Keratinocyte (primary cell): ENCODE results near the gene RBPJ. TPM values are rescaled to one million over a fixed set of nuclear protein-coding genes. Genes with fewer than 3 reads are reported as not detected.

Source experiments
- DNase-seq: peaks from one replicate; pipeline ENCODE4 v3.0.0-alpha.2; 2011; ENCODE audit warnings: low read depth, missing footprints, low spot score
- FAIRE-seq: peaks from 2 replicates; lab custom pipeline; 2011; peaks lifted over from hg19 to GRCh38; lab: Jason Lieb, UNC
- H2AFZ ChIP-seq: 2 replicates; pipeline ENCODE4 v1.6.0; 2012; ENCODE audit warnings: low read length, control low read depth, inconsistent platforms; ENCODE audit not compliant: control insufficient read depth
- H3K27ac ChIP-seq: 2 replicates; pipeline ENCODE4 v1.5.1; 2011; ENCODE audit warnings: low read length; ENCODE audit not compliant: control insufficient read depth, insufficient read depth
- H3K27me3 ChIP-seq: 3 replicates; pipeline ENCODE4 v1.6.0; 2011; ENCODE audit warnings: low read length; ENCODE audit not compliant: control insufficient read depth, insufficient read depth; ENCODE audit errors: extremely low read depth
- H3K36me3 ChIP-seq, 2 experiments: 2 replicates in 1 of 2; 3 replicates in 1 of 2; pipeline ENCODE4 v1.5.1; 2011; ENCODE audit warnings: low read length in 2 of 2, mild to moderate bottlenecking in 1 of 2; ENCODE audit not compliant: control insufficient read depth in 2 of 2, insufficient read depth in 2 of 2; ENCODE audit errors: extremely low read depth in 1 of 2
- H3K4me1 ChIP-seq: 3 replicates; pipeline ENCODE4 v1.5.1; 2011; ENCODE audit warnings: low read length; ENCODE audit not compliant: control insufficient read depth, insufficient read depth; ENCODE audit errors: extremely low read depth
- H3K4me2 ChIP-seq: 3 replicates; pipeline ENCODE4 v1.6.0; 2011; ENCODE audit warnings: low read depth, low read length; ENCODE audit not compliant: control insufficient read depth, insufficient read depth; ENCODE audit errors: extremely low read depth
- H3K4me3 ChIP-seq, 3 experiments: fragments of 200-600 bp in 1 of 3; sonication (generic) in 1 of 3; 2 replicates in 2 of 3; 3 replicates in 1 of 3; pipeline ENCODE4 v1.5.1; 2011 to 2016; ENCODE audit warnings: low read length in 3 of 3, mild to moderate bottlenecking in 3 of 3, control low read depth in 2 of 3, inconsistent platforms in 1 of 3, low read depth in 1 of 3, mixed read lengths in 1 of 3, mixed run types in 1 of 3, moderate library complexity in 1 of 3; ENCODE audit not compliant: control insufficient read depth in 2 of 3, insufficient read depth in 2 of 3; ENCODE audit errors: extremely low read depth in 1 of 3
- H3K79me2 ChIP-seq: 2 replicates; pipeline ENCODE4 v1.6.0; 2012; ENCODE audit warnings: low read length; ENCODE audit not compliant: control insufficient read depth, insufficient read depth
- H3K9ac ChIP-seq: 3 replicates; pipeline ENCODE4 v1.6.0; 2011; ENCODE audit warnings: low read length; ENCODE audit not compliant: control insufficient read depth, insufficient read depth; ENCODE audit errors: extremely low read depth
- H3K9me1 ChIP-seq: 3 replicates; pipeline ENCODE4 v1.6.0; 2011; ENCODE audit warnings: low read length; ENCODE audit not compliant: control insufficient read depth, insufficient read depth; ENCODE audit errors: extremely low read depth
- H3K9me3 ChIP-seq: 2 replicates; pipeline ENCODE4 v1.5.1; 2012; ENCODE audit warnings: low read depth, low read length; ENCODE audit not compliant: control insufficient read depth
- H4K20me1 ChIP-seq: 3 replicates; pipeline ENCODE4 v1.6.0; 2011; ENCODE audit warnings: low read length; ENCODE audit not compliant: control insufficient read depth, insufficient read depth; ENCODE audit errors: extremely low read depth
- EZH2 ChIP-seq: IDR thresholded peaks from one replicate; pipeline ENCODE4 v1.6.1; 2012; ENCODE audit warnings: inconsistent platforms, mild to moderate bottlenecking, low read length, moderate library complexity
- dilution Hi-C: fragments of 300-500 bp; cut with MboI; formaldehyde crosslinking; loops from one replicate; pipeline ENCODE4 v1.7.0; 2020; ENCODE audit warnings: low sequenced_read_pairs; ENCODE audit not compliant: extremely low pct_ligation_motif_present
- polyA plus RNA-seq, 5 experiments: library from polyadenylated mRNA; depleted of rRNA in 3 of 5; stranded (reverse) in 3 of 5; stranded (forward) in 1 of 5; unstranded in 1 of 5; fragments of >200 nt; gene quantifications; 1 replicate in 1 of 5; 2 replicates in 3 of 5; 3 replicates in 1 of 5; pipeline versions ENCODE4 v1.2.1 to v1.2.3, GENCODE V29; 2011 to 2012; ENCODE audit warnings: missing spikeins in 2 of 5, low read depth in 1 of 5, low replicate concordance in 1 of 5
- TF ChIP-seq, protein P1 (sequence below), 3 experiments: IDR thresholded peaks in 1 of 3; conservative IDR thresholded peaks in 1 of 3; optimal IDR thresholded peaks in 1 of 3; 2 replicates in 2 of 3; 3 replicates in 1 of 3; pipeline versions ENCODE3 to v1.5.1; 2011; ENCODE audit warnings: low read length in 3 of 3, mild to moderate bottlenecking in 3 of 3, moderate library complexity in 2 of 3, control low read depth in 1 of 3, inconsistent platforms in 1 of 3; ENCODE audit not compliant: insufficient read depth in 2 of 3; ENCODE audit errors: extremely low read depth in 1 of 3

The RBPJ gene
- polyA plus RNA-seq, 1 donor (not counting 4 experiments of a cell fraction or from before 2014, with no cell fraction given): 38.0 TPM

DNA sequence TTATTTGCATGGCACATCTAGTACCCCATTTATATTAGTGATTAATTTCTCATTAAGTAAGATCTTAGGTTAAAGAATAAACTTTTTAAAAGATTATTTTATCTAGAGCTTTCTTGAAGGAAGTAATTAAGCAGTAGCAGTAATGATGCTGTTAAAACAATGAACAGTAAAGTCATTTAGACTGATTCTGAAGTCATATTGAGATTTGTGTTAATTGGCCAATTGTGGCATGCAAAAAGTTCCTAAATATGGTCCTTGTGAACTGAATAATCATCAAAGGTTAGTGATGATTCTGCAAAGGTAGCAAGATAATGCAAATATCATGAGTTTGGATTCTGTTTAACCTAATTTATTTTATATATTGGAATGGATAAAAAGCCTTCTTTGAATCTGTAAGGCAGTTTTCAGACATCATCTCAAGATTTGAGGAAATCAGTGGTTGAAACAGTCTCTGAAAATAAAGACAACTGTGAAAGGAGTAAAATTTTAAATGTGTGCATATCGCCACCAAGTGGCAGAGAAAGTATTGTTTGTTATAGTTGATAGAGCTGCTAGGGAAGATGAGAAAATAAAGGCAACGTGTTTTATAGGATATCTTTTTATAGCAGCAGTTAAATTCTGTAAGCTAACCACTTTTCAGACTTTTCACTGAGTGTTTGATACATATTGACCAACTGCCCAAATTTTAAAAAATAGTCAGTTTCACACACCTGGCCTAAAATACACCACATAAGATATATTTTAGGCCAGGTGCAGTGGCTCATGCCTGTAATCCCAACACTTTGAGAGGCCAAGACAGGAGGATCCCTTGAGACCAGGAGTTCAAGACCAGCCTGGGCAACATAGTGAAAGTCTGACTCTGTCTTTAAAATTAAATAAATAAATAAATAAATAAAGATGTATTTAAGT, 89.8 kb downstream of the RBPJ start:
- no peak overlapping the region for H3K4me3 ChIP-seq

DNA sequence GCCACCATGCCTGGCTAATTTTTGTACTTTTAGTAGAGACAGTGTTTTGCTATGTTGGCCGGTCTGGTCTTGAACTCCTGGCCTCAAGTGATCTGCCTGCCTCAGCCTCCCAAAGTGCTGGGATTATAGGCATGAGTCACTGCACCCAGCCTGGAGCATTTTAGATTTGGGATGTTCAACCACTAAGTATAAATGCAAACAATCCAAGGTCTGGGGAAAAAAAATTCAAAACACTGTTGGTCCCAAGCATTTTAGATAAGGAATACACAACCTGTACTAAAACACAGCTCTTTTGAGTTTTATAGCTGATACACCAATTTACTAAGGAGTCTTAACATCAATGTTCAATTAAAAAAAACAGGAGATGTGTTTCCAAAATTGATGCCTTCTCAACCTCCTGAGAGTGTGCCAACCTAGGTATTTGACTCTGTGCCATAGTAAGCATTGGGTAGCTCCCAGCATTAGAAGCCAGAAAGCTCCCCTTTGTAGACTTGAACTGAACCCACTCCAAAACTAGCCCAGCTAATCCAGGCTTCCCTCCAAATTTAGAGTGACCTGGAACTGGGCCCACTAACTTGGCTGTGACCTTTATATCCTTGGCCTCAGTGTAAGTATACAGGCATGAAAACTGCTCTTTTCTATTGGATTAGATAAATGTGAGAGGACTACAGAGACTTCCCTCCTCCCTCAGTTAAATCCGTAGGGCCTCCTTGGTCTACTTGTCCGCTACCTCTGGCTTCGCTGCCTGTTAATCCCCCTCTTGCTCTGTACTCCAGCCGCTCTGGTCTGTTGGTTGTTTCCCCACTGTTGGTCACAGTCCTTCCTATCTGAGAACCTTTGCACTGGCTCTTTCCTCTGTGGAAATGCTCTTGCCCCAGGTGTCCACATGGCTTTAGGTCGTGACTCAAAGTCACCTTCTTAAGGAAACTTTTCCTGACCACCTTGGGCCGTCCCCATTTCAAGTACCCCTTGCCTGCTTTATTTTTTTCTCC, 91.9 kb downstream of the RBPJ start:
- Histone ChIP-seq H3K4me3 (no peak overlapping the region), H3K79me2 (no peaks in the 10 kb centered on the region), H3K9me1 (no peaks in the 10 kb centered on the region), H2AFZ (no peak overlapping the region), H4K20me1 (no peaks in the 10 kb centered on the region), H3K4me1 (no peaks in the 10 kb centered on the region), H3K9ac (no peak overlapping the region), H3K27ac (no peak overlapping the region), H3K36me3 (no peaks in the 10 kb centered on the region), H3K9me3 (no peaks in the 10 kb centered on the region), H3K4me2 (no peak overlapping the region), H3K27me3 (no peaks in the 10 kb centered on the region)
- FAIRE-seq: no peak
- TF ChIP-seq, protein P1, sequence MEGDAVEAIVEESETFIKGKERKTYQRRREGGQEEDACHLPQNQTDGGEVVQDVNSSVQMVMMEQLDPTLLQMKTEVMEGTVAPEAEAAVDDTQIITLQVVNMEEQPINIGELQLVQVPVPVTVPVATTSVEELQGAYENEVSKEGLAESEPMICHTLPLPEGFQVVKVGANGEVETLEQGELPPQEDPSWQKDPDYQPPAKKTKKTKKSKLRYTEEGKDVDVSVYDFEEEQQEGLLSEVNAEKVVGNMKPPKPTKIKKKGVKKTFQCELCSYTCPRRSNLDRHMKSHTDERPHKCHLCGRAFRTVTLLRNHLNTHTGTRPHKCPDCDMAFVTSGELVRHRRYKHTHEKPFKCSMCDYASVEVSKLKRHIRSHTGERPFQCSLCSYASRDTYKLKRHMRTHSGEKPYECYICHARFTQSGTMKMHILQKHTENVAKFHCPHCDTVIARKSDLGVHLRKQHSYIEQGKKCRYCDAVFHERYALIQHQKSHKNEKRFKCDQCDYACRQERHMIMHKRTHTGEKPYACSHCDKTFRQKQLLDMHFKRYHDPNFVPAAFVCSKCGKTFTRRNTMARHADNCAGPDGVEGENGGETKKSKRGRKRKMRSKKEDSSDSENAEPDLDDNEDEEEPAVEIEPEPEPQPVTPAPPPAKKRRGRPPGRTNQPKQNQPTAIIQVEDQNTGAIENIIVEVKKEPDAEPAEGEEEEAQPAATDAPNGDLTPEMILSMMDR (optimal IDR thresholded peaks at IDR 0.05 in 1 of 3, IDR thresholded peaks at IDR 0.05 in 1 of 3, conservative IDR thresholded peaks at IDR 0.05 in 1 of 3; ENCODE audit: extremely low read depth in 1 of 3, insufficient read depth in 2 of 3, low read length in 3 of 3): no peak
- no peak for TF ChIP-seq EZH2
- DNase-seq: no peak
- dilution Hi-C loops: no loop called here

More for the DNA sequence above, 89.8 kb downstream of the RBPJ start:
- H3K79me2 ChIP-seq: no peaks in the 10 kb centered on the region
- H3K4me2 ChIP-seq: no peak overlapping the region
- no peaks in the 10 kb centered on the region for H3K27me3 ChIP-seq
- no peak overlapping the region for H3K27ac ChIP-seq
- DNase-seq: no peak
- peak; percentile 77 for FAIRE-seq
- H4K20me1 ChIP-seq: no peaks in the 10 kb centered on the region
- no peak overlapping the region for H3K9ac ChIP-seq
- H3K9me1 ChIP-seq: no peaks in the 10 kb centered on the region
- dilution Hi-C loops: no loop called here
- peaks cover 7% of the 10 kb centered on the region for H3K9me3 ChIP-seq
- H3K36me3 ChIP-seq: peaks cover 4 to 7% of the 10 kb centered on the region in 2 experiments
- no peak overlapping the region for H2AFZ ChIP-seq
- TF ChIP-seq, protein P1 (optimal IDR thresholded peaks at IDR 0.05 in 1 of 3, IDR thresholded peaks at IDR 0.05 in 1 of 3, conservative IDR thresholded peaks at IDR 0.05 in 1 of 3; ENCODE audit: extremely low read depth in 1 of 3, insufficient read depth in 2 of 3, low read length in 3 of 3): peak in 2 of 3 experiments; percentile 30 to 48
- no peak for TF ChIP-seq EZH2
- H3K4me1 ChIP-seq: no peaks in the 10 kb centered on the region
